Keratinocyte (primary cell): ENCODE measurements around the gene C19orf47. TPM values are rescaled to one million over a fixed set of nuclear protein-coding genes. Genes with fewer than 3 reads are reported as not detected.

Experiments
- DNase-seq: peaks from one replicate; pipeline ENCODE4 v3.0.0-alpha.2; 2011; ENCODE audit warnings: low read depth, missing footprints, low spot score
- FAIRE-seq: peaks from 2 replicates; lab custom pipeline; 2011; peaks lifted over from hg19 to GRCh38; lab: Jason Lieb, UNC
- H2AFZ ChIP-seq: 2 replicates; pipeline ENCODE4 v1.6.0; 2012; ENCODE audit warnings: low read length, control low read depth, inconsistent platforms; ENCODE audit not compliant: control insufficient read depth
- H3K27ac ChIP-seq: 2 replicates; pipeline ENCODE4 v1.5.1; 2011; ENCODE audit warnings: low read length; ENCODE audit not compliant: control insufficient read depth, insufficient read depth
- H3K27me3 ChIP-seq: 3 replicates; pipeline ENCODE4 v1.6.0; 2011; ENCODE audit warnings: low read length; ENCODE audit not compliant: control insufficient read depth, insufficient read depth; ENCODE audit errors: extremely low read depth
- H3K36me3 ChIP-seq, 2 experiments: 2 replicates in 1 of 2; 3 replicates in 1 of 2; pipeline ENCODE4 v1.5.1; 2011; ENCODE audit warnings: low read length in 2 of 2, mild to moderate bottlenecking in 1 of 2; ENCODE audit not compliant: control insufficient read depth in 2 of 2, insufficient read depth in 2 of 2; ENCODE audit errors: extremely low read depth in 1 of 2
- H3K4me1 ChIP-seq: 3 replicates; pipeline ENCODE4 v1.5.1; 2011; ENCODE audit warnings: low read length; ENCODE audit not compliant: control insufficient read depth, insufficient read depth; ENCODE audit errors: extremely low read depth
- H3K4me2 ChIP-seq: 3 replicates; pipeline ENCODE4 v1.6.0; 2011; ENCODE audit warnings: low read depth, low read length; ENCODE audit not compliant: control insufficient read depth, insufficient read depth; ENCODE audit errors: extremely low read depth
- H3K4me3 ChIP-seq, 3 experiments: fragments of 200-600 bp in 1 of 3; sonication (generic) in 1 of 3; 2 replicates in 2 of 3; 3 replicates in 1 of 3; pipeline ENCODE4 v1.5.1; 2011 to 2016; ENCODE audit warnings: low read length in 3 of 3, mild to moderate bottlenecking in 3 of 3, control low read depth in 2 of 3, inconsistent platforms in 1 of 3, low read depth in 1 of 3, mixed read lengths in 1 of 3, mixed run types in 1 of 3, moderate library complexity in 1 of 3; ENCODE audit not compliant: control insufficient read depth in 2 of 3, insufficient read depth in 2 of 3; ENCODE audit errors: extremely low read depth in 1 of 3
- H3K79me2 ChIP-seq: 2 replicates; pipeline ENCODE4 v1.6.0; 2012; ENCODE audit warnings: low read length; ENCODE audit not compliant: control insufficient read depth, insufficient read depth
- H3K9ac ChIP-seq: 3 replicates; pipeline ENCODE4 v1.6.0; 2011; ENCODE audit warnings: low read length; ENCODE audit not compliant: control insufficient read depth, insufficient read depth; ENCODE audit errors: extremely low read depth
- H3K9me1 ChIP-seq: 3 replicates; pipeline ENCODE4 v1.6.0; 2011; ENCODE audit warnings: low read length; ENCODE audit not compliant: control insufficient read depth, insufficient read depth; ENCODE audit errors: extremely low read depth
- H3K9me3 ChIP-seq: 2 replicates; pipeline ENCODE4 v1.5.1; 2012; ENCODE audit warnings: low read depth, low read length; ENCODE audit not compliant: control insufficient read depth
- H4K20me1 ChIP-seq: 3 replicates; pipeline ENCODE4 v1.6.0; 2011; ENCODE audit warnings: low read length; ENCODE audit not compliant: control insufficient read depth, insufficient read depth; ENCODE audit errors: extremely low read depth
- EZH2 ChIP-seq: IDR thresholded peaks from one replicate; pipeline ENCODE4 v1.6.1; 2012; ENCODE audit warnings: inconsistent platforms, mild to moderate bottlenecking, low read length, moderate library complexity
- dilution Hi-C: fragments of 300-500 bp; cut with MboI; formaldehyde crosslinking; loops from one replicate; pipeline ENCODE4 v1.7.0; 2020; ENCODE audit warnings: low sequenced_read_pairs; ENCODE audit not compliant: extremely low pct_ligation_motif_present
- polyA plus RNA-seq, 5 experiments: library from polyadenylated mRNA; depleted of rRNA in 3 of 5; stranded (reverse) in 3 of 5; stranded (forward) in 1 of 5; unstranded in 1 of 5; fragments of >200 nt; gene quantifications; 1 replicate in 1 of 5; 2 replicates in 3 of 5; 3 replicates in 1 of 5; pipeline versions ENCODE4 v1.2.1 to v1.2.3, GENCODE V29; 2011 to 2012; ENCODE audit warnings: missing spikeins in 2 of 5, low read depth in 1 of 5, low replicate concordance in 1 of 5
- TF ChIP-seq, protein P1 (sequence below), 3 experiments: IDR thresholded peaks in 1 of 3; conservative IDR thresholded peaks in 1 of 3; optimal IDR thresholded peaks in 1 of 3; 2 replicates in 2 of 3; 3 replicates in 1 of 3; pipeline versions ENCODE3 to v1.5.1; 2011; ENCODE audit warnings: low read length in 3 of 3, mild to moderate bottlenecking in 3 of 3, moderate library complexity in 2 of 3, control low read depth in 1 of 3, inconsistent platforms in 1 of 3; ENCODE audit not compliant: insufficient read depth in 2 of 3; ENCODE audit errors: extremely low read depth in 1 of 3

C19orf47 gene
- polyA plus RNA-seq, 1 donor (not counting 4 experiments of a cell fraction or from before 2014, with no cell fraction given), result 13.3 TPM

DNA sequence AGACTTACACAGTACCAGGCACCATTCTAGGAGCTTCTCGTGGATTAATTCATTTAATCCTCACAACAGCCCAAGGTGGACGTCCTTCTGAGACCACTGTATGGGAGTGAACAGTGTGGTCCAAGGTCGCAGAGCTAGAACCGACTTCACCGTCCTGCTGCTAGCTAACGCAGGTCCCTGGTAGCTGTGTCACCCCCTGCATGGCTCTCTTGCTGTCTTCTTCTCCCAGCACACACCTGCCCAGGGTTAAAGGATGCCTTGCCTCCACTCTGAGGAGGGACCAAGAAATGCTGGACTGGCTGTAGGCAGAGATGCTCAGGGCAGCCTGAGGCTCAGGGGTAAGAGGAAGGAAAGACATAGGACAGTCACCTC is 66.0 kb downstream of the C19orf47 start:
- H3K9ac ChIP-seq, result no peak overlapping the region
- peaks cover 7% of the 10 kb centered on the region for H4K20me1 ChIP-seq
- no peak for FAIRE-seq
- H3K9me1 ChIP-seq, result no peaks in the 10 kb centered on the region
- H2AFZ ChIP-seq, result no peak overlapping the region
- H3K27me3 ChIP-seq, result no peaks in the 10 kb centered on the region
- H3K4me1 ChIP-seq, result peaks cover 29% of the 10 kb centered on the region
- dilution Hi-C loops, result no loop called here
- H3K9me3 ChIP-seq, result no peaks in the 10 kb centered on the region
- H3K27ac ChIP-seq, result no peak overlapping the region
- H3K36me3 ChIP-seq, result peaks cover 3 to 9% of the 10 kb centered on the region in 2 experiments
- H3K4me3 ChIP-seq, result no peak overlapping the region
- TF ChIP-seq, protein P1, sequence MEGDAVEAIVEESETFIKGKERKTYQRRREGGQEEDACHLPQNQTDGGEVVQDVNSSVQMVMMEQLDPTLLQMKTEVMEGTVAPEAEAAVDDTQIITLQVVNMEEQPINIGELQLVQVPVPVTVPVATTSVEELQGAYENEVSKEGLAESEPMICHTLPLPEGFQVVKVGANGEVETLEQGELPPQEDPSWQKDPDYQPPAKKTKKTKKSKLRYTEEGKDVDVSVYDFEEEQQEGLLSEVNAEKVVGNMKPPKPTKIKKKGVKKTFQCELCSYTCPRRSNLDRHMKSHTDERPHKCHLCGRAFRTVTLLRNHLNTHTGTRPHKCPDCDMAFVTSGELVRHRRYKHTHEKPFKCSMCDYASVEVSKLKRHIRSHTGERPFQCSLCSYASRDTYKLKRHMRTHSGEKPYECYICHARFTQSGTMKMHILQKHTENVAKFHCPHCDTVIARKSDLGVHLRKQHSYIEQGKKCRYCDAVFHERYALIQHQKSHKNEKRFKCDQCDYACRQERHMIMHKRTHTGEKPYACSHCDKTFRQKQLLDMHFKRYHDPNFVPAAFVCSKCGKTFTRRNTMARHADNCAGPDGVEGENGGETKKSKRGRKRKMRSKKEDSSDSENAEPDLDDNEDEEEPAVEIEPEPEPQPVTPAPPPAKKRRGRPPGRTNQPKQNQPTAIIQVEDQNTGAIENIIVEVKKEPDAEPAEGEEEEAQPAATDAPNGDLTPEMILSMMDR (optimal IDR thresholded peaks at IDR 0.05 in 1 of 3, IDR thresholded peaks at IDR 0.05 in 1 of 3, conservative IDR thresholded peaks at IDR 0.05 in 1 of 3; ENCODE audit: extremely low read depth in 1 of 3, insufficient read depth in 2 of 3, low read length in 3 of 3), result no peak
- TF ChIP-seq EZH2, result no peak
- no peak overlapping the region for H3K4me2 ChIP-seq
- no peak for DNase-seq
- peaks cover 78% of the 10 kb centered on the region for H3K79me2 ChIP-seq

DNA sequence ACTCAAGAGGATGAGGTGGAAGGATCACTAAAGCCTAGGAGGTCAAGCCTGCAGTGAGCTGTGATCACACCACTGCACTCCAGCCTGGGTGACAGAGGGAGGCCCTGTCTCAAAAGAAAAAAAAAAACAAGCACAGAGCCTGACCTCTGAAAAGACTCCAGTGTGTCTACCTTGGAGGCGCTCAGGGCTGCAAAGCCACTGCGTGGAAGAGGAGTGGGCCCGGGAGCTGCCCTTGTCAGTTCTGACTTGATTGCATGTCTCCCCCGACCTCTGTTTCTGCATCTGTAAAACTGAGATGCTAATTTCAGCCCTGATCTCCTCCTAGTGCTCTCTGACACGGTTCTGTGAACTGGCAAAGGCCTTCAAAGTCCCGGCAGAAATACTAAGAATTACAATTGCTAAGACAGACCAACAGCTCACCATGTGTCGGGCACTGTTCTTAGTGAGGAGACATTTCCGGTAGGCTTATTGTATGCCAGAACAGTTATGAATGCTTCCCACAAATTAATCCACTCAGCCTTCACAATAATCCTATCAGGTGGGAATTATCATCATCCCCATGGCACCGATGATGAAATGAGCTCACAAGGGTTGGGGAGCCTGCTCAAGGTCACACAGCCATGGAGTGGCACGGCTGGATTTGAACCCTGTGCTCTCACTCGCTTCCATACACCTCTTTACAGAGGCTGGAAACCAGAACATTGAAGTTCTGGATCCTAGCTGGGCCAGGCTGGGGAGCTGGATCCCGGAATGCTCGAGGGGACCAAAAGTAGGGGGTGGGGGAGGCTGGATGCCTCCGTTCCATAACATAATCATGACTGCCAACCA is 66.6 kb downstream of the C19orf47 start:
- Histone ChIP-seq H3K79me2 (peaks cover 84% of the 10 kb centered on the region), H3K36me3 (peaks cover 3 to 9% of the 10 kb centered on the region in 2 experiments), H4K20me1 (peaks cover 7% of the 10 kb centered on the region), H3K9me3 (no peaks in the 10 kb centered on the region), H3K4me3 (no peak overlapping the region), H3K27ac (no peak overlapping the region), H2AFZ (no peak overlapping the region), H3K4me1 (peaks cover 29% of the 10 kb centered on the region), H3K4me2 (no peak overlapping the region), H3K9me1 (no peaks in the 10 kb centered on the region), H3K9ac (no peak overlapping the region), H3K27me3 (no peaks in the 10 kb centered on the region)
- TF ChIP-seq, protein P1 (optimal IDR thresholded peaks at IDR 0.05 in 1 of 3, IDR thresholded peaks at IDR 0.05 in 1 of 3, conservative IDR thresholded peaks at IDR 0.05 in 1 of 3; ENCODE audit: extremely low read depth in 1 of 3, insufficient read depth in 2 of 3, low read length in 3 of 3), result no peak
- TF ChIP-seq EZH2, result no peak
- DNase-seq (no peak), FAIRE-seq (no peak)
- dilution Hi-C loops, result no loop called here
